WTC11 (cell line): ENCODE measurements around the gene SELPLG. TPM values are rescaled to one million over a fixed set of nuclear protein-coding genes. Genes with fewer than 3 reads are reported as not detected.

Experiments
- ATAC-seq: fragments of 200-7000 bp; cut with Tn5 transposase; 2 replicates; pipeline ENCODE4 v1.10.0; 2021; ENCODE audit warnings: mild to moderate bottlenecking, moderate library complexity
- CTCF ChIA-PET: fragments of 300-600 bp; sonication (Branson Sonifier 250); formaldehyde crosslinking; loops from one replicate; lab custom pipeline; 2021; ENCODE audit warnings: antibody characterized with exemption; lab: Charles Lee
- POLR2A ChIA-PET: fragments of 350-600 bp; sonication (Branson Sonifier 250); formaldehyde crosslinking; loops from one replicate; lab custom pipeline; 2021; ENCODE audit warnings: antibody characterized with exemption; lab: Charles Lee
- DNase-seq: peaks from one replicate; pipeline ENCODE4 v3.0.0; 2021; ENCODE audit warnings: low spot score
- H3K27ac Mint-ChIP-seq: 2 replicates; pipeline ENCODE4 v1.8.0; 2021; ENCODE audit warnings: mixed read lengths
- H3K27me3 Mint-ChIP-seq: 2 replicates; pipeline ENCODE4 v1.8.0; 2021; ENCODE audit warnings: low read depth, mild to moderate bottlenecking, moderate library complexity, mixed read lengths
- H3K36me3 Mint-ChIP-seq: 2 replicates; pipeline ENCODE4 v1.8.0; 2021; ENCODE audit warnings: mixed read lengths
- H3K4me1 Mint-ChIP-seq: 2 replicates; pipeline ENCODE4 v1.8.0; 2022; ENCODE audit warnings: mixed read lengths
- H3K4me3 Mint-ChIP-seq: 2 replicates; pipeline ENCODE4 v1.8.0; 2021; ENCODE audit warnings: mild to moderate bottlenecking, moderate library complexity, mixed read lengths
- H3K9me3 Mint-ChIP-seq: 2 replicates; pipeline ENCODE4 v1.8.0; 2021; ENCODE audit warnings: mixed read lengths
- EMX1 ChIP-seq: fragments of 250-450 bp; sonication (Bioruptor Pico); IDR thresholded peaks from 2 replicates; pipeline ENCODE4 v1.8.0; 2021; ENCODE audit warnings: mild to moderate bottlenecking
- FOXP1 ChIP-seq: sonication (generic); formaldehyde crosslinking; IDR thresholded peaks from 2 replicates; pipeline ENCODE4 v1.8.0; 2022; ENCODE audit warnings: missing genetic modification reagents, mild to moderate bottlenecking, moderate library complexity, borderline replicate concordance
- GTF2I ChIP-seq: fragments of 250-450 bp; sonication (Bioruptor Pico); conservative IDR thresholded peaks from 2 replicates; pipeline ENCODE4 v1.4.0; 2021; ENCODE audit warnings: mild to moderate bottlenecking
- IRF1 ChIP-seq: sonication (generic); formaldehyde crosslinking; IDR thresholded peaks from 2 replicates; pipeline ENCODE4 v1.8.0; 2023; ENCODE audit warnings: missing genetic modification reagents
- JAZF1 ChIP-seq: fragments of 250-450 bp; sonication (Bioruptor Pico); IDR thresholded peaks from 2 replicates; pipeline ENCODE4 v1.9.0; 2021; ENCODE audit warnings: moderate library complexity, mild to moderate bottlenecking, inconsistent platforms
- KAT7 ChIP-seq: sonication (generic); formaldehyde crosslinking; IDR thresholded peaks from 2 replicates; pipeline ENCODE4 v1.8.1; 2023; ENCODE audit warnings: missing genetic modification reagents, mild to moderate bottlenecking, borderline replicate concordance
- NR3C1 ChIP-seq: sonication (generic); formaldehyde crosslinking; conservative IDR thresholded peaks from 2 replicates; pipeline ENCODE4 v1.8.1; 2023; ENCODE audit warnings: low read depth, mild to moderate bottlenecking, missing genetic modification reagents
- PRRX2 ChIP-seq: fragments of 250-450 bp; sonication (Bioruptor Pico); IDR thresholded peaks from 2 replicates; pipeline ENCODE4 v1.8.0; 2021; ENCODE audit warnings: mild to moderate bottlenecking
- SMAD4 ChIP-seq: sonication (generic); formaldehyde crosslinking; IDR thresholded peaks from 2 replicates; pipeline ENCODE4 v1.8.0; 2022; ENCODE audit warnings: mild to moderate bottlenecking, missing genetic modification reagents
- ZNF232 ChIP-seq: sonication (generic); formaldehyde crosslinking; IDR thresholded peaks from 2 replicates; pipeline ENCODE4 v1.8.0; 2022; ENCODE audit warnings: mild to moderate bottlenecking, missing genetic modification reagents
- ZNF396 ChIP-seq: fragments of 250-450 bp; sonication (Bioruptor Pico); IDR thresholded peaks from 2 replicates; pipeline ENCODE4 v1.8.0; 2021; ENCODE audit warnings: mild to moderate bottlenecking, moderate library complexity, borderline replicate concordance
- ZNF423 ChIP-seq: fragments of 250-450 bp; sonication (Bioruptor Pico); IDR thresholded peaks from 2 replicates; pipeline ENCODE4 v2.1.2; 2022; ENCODE audit warnings: mild to moderate bottlenecking, moderate library complexity
- ZSCAN18 ChIP-seq: fragments of 250-450 bp; sonication (Bioruptor Pico); IDR thresholded peaks from 2 replicates; pipeline ENCODE4 v2.1.2; 2022; ENCODE audit warnings: mild to moderate bottlenecking, moderate library complexity
- total RNA-seq: library from RNA; stranded (reverse); gene quantifications from 3 replicates; pipeline ENCODE4 v1.2.3, GENCODE V29; 2021
- TF ChIP-seq, protein P1 (sequence below): sonication (generic); formaldehyde crosslinking; IDR thresholded peaks from 2 replicates; pipeline ENCODE4 v1.8.1; 2022; ENCODE audit warnings: low read depth, mild to moderate bottlenecking, moderate library complexity, missing genetic modification reagents, borderline replicate concordance
- TF ChIP-seq, protein P2 (sequence below): sonication (generic); formaldehyde crosslinking; IDR thresholded peaks from 2 replicates; pipeline ENCODE4 v1.8.0; 2023; ENCODE audit warnings: mild to moderate bottlenecking, missing genetic modification reagents
- TF ChIP-seq, protein P3 (sequence below): sonication (generic); formaldehyde crosslinking; IDR thresholded peaks from 2 replicates; pipeline ENCODE4 v1.8.0; 2023; ENCODE audit warnings: missing genetic modification reagents, mild to moderate bottlenecking, borderline replicate concordance
- TF ChIP-seq, protein P4 (sequence below): sonication (generic); formaldehyde crosslinking; IDR thresholded peaks from 2 replicates; pipeline ENCODE4 v1.8.1; 2023; ENCODE audit warnings: mild to moderate bottlenecking, missing genetic modification reagents, borderline replicate concordance

Gene SELPLG
- total RNA-seq, 1 experiment from 2014 or later, result 0.46 TPM

DNA sequence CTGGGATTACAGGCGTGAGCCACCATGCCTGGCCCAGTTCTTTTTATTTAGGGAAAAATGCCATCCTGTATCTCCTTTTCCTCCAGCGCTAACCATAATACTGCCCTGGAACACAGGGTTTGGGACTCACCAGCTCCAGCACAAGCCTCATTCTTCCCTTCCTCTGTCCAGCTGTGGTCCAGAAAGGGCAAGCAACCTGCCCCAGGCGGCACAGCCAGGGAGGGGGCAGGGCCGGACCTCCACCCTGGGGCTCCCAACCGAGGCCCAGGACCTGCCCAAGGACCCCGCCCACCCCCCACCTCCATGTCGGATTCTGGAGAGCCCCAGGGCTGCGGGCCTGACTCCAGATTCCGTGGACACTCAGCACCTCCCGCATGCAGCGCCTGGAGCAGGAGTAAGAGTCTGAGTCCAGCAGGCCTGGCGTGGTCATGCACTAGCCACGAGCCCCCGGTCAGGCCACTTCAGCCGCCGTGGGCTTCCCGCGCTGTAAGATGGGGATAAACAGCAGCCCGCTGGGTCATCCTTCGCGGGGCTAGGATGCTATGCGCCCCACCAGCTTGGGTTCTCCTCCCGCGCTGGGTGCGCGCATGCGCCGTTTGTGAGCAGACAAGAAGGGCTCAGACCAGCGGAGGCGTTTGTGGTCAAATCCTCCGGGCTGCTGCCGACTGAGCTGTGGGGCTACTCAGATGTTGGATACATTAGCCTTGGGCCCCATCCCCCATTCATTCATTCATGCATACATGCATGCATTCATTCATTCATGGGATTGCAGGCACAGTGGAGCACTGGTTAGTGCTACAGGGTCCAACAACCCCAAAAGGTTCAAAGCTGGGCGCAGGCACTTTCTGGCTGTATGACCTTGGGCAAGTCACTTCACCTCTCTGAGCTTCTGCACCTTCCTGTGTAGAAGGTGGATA is 52.1 kb downstream of the SELPLG start (continued):
- TF ChIP-seq, protein P1, sequence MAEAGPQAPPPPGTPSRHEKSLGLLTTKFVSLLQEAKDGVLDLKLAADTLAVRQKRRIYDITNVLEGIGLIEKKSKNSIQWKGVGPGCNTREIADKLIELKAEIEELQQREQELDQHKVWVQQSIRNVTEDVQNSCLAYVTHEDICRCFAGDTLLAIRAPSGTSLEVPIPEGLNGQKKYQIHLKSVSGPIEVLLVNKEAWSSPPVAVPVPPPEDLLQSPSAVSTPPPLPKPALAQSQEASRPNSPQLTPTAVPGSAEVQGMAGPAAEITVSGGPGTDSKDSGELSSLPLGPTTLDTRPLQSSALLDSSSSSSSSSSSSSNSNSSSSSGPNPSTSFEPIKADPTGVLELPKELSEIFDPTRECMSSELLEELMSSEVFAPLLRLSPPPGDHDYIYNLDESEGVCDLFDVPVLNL (CRISPR knock-in tag), result no peak
- TF ChIP-seq NR3C1 (CRISPR knock-in tag), result no peak
- TF ChIP-seq, all 79 proteins: peak for 0

- Mint-ChIP-seq H3K4me3 (no peak overlapping the region), H3K9me3 (peaks cover 23% of the 10 kb centered on the region), H3K27me3 (no peaks in the 10 kb centered on the region), H3K36me3 (no peaks in the 10 kb centered on the region), H3K27ac (no peak overlapping the region), H3K4me1 (no peaks in the 10 kb centered on the region)
- no peak for ATAC-seq
- CTCF ChIA-PET, result no interaction called here
- DNase-seq, result no peak
- TF ChIP-seq IRF1 (CRISPR knock-in tag) (no peak), ZSCAN18 (no peak), ZNF396 (CRISPR knock-in tag) (no peak), ZNF423 (CRISPR knock-in tag) (no peak), GTF2I (no peak), ZNF232 (no peak), KAT7 (no peak), FOXP1 (CRISPR knock-in tag) (no peak), JAZF1 (CRISPR knock-in tag) (no peak), PRRX2 (CRISPR knock-in tag) (no peak), EMX1 (no peak), SMAD4 (CRISPR knock-in tag) (no peak)
- TF ChIP-seq, protein P2, sequence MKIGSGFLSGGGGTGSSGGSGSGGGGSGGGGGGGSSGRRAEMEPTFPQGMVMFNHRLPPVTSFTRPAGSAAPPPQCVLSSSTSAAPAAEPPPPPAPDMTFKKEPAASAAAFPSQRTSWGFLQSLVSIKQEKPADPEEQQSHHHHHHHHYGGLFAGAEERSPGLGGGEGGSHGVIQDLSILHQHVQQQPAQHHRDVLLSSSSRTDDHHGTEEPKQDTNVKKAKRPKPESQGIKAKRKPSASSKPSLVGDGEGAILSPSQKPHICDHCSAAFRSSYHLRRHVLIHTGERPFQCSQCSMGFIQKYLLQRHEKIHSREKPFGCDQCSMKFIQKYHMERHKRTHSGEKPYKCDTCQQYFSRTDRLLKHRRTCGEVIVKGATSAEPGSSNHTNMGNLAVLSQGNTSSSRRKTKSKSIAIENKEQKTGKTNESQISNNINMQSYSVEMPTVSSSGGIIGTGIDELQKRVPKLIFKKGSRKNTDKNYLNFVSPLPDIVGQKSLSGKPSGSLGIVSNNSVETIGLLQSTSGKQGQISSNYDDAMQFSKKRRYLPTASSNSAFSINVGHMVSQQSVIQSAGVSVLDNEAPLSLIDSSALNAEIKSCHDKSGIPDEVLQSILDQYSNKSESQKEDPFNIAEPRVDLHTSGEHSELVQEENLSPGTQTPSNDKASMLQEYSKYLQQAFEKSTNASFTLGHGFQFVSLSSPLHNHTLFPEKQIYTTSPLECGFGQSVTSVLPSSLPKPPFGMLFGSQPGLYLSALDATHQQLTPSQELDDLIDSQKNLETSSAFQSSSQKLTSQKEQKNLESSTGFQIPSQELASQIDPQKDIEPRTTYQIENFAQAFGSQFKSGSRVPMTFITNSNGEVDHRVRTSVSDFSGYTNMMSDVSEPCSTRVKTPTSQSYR, result no peak
- TF ChIP-seq, protein P3, sequence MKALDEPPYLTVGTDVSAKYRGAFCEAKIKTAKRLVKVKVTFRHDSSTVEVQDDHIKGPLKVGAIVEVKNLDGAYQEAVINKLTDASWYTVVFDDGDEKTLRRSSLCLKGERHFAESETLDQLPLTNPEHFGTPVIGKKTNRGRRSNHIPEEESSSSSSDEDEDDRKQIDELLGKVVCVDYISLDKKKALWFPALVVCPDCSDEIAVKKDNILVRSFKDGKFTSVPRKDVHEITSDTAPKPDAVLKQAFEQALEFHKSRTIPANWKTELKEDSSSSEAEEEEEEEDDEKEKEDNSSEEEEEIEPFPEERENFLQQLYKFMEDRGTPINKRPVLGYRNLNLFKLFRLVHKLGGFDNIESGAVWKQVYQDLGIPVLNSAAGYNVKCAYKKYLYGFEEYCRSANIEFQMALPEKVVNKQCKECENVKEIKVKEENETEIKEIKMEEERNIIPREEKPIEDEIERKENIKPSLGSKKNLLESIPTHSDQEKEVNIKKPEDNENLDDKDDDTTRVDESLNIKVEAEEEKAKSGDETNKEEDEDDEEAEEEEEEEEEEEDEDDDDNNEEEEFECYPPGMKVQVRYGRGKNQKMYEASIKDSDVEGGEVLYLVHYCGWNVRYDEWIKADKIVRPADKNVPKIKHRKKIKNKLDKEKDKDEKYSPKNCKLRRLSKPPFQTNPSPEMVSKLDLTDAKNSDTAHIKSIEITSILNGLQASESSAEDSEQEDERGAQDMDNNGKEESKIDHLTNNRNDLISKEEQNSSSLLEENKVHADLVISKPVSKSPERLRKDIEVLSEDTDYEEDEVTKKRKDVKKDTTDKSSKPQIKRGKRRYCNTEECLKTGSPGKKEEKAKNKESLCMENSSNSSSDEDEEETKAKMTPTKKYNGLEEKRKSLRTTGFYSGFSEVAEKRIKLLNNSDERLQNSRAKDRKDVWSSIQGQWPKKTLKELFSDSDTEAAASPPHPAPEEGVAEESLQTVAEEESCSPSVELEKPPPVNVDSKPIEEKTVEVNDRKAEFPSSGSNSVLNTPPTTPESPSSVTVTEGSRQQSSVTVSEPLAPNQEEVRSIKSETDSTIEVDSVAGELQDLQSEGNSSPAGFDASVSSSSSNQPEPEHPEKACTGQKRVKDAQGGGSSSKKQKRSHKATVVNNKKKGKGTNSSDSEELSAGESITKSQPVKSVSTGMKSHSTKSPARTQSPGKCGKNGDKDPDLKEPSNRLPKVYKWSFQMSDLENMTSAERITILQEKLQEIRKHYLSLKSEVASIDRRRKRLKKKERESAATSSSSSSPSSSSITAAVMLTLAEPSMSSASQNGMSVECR (CRISPR knock-in tag), result no peak
- TF ChIP-seq, protein P4, sequence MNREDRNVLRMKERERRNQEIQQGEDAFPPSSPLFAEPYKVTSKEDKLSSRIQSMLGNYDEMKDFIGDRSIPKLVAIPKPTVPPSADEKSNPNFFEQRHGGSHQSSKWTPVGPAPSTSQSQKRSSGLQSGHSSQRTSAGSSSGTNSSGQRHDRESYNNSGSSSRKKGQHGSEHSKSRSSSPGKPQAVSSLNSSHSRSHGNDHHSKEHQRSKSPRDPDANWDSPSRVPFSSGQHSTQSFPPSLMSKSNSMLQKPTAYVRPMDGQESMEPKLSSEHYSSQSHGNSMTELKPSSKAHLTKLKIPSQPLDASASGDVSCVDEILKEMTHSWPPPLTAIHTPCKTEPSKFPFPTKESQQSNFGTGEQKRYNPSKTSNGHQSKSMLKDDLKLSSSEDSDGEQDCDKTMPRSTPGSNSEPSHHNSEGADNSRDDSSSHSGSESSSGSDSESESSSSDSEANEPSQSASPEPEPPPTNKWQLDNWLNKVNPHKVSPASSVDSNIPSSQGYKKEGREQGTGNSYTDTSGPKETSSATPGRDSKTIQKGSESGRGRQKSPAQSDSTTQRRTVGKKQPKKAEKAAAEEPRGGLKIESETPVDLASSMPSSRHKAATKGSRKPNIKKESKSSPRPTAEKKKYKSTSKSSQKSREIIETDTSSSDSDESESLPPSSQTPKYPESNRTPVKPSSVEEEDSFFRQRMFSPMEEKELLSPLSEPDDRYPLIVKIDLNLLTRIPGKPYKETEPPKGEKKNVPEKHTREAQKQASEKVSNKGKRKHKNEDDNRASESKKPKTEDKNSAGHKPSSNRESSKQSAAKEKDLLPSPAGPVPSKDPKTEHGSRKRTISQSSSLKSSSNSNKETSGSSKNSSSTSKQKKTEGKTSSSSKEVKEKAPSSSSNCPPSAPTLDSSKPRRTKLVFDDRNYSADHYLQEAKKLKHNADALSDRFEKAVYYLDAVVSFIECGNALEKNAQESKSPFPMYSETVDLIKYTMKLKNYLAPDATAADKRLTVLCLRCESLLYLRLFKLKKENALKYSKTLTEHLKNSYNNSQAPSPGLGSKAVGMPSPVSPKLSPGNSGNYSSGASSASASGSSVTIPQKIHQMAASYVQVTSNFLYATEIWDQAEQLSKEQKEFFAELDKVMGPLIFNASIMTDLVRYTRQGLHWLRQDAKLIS, result no peak
- POLR2A ChIA-PET, result no interaction called here
Measured at GRCh38 chr12:108580531-108580930, 53.2 kb downstream of the SELPLG start.
